H9 (cell line): ENCODE data around the gene DNAJC30. TPM values are rescaled to one million over a fixed set of nuclear protein-coding genes. Genes with fewer than 3 reads are reported as not detected.

Experiments
- DNase-seq: peaks from one replicate; pipeline ENCODE4 v3.0.0-alpha.2; 2017
- H2AFZ ChIP-seq: one replicate; pipeline ENCODE4 v1.6.1; 2013; ENCODE audit warnings: mild to moderate bottlenecking, low read length, control low read depth, moderate library complexity
- H2AK5ac ChIP-seq: 2 replicates; pipeline ENCODE4 v1.6.1; 2013; ENCODE audit warnings: low read length, control low read depth, mixed read lengths; ENCODE audit not compliant: insufficient read length
- H2BK120ac ChIP-seq: one replicate; pipeline ENCODE4 v1.6.1; 2013; ENCODE audit warnings: low read depth, mild to moderate bottlenecking, low read length, control low read depth, inconsistent platforms; ENCODE audit not compliant: poor library complexity, severe bottlenecking
- H2BK12ac ChIP-seq: 2 replicates; pipeline ENCODE4 v1.6.1; 2013; ENCODE audit warnings: low read length, control low read depth, mixed read lengths, low read depth; ENCODE audit not compliant: insufficient read length
- H2BK15ac ChIP-seq: 2 replicates; pipeline ENCODE4 v1.6.1; 2013; ENCODE audit warnings: low read depth, low read length, control low read depth
- H2BK20ac ChIP-seq: one replicate; pipeline ENCODE4 v1.6.1; 2013; ENCODE audit warnings: low read depth, mild to moderate bottlenecking, low read length, control low read depth, inconsistent platforms; ENCODE audit not compliant: poor library complexity, severe bottlenecking
- H2BK5ac ChIP-seq: 2 replicates; pipeline ENCODE4 v1.6.1; 2013; ENCODE audit warnings: low read length, control low read depth, mixed read lengths; ENCODE audit not compliant: insufficient read length
- H3K14ac ChIP-seq: 2 replicates; pipeline ENCODE4 v1.6.1; 2013; ENCODE audit warnings: low read length, control low read depth; ENCODE audit not compliant: insufficient read depth
- H3K18ac ChIP-seq: 2 replicates; pipeline ENCODE4 v1.6.1; 2013; ENCODE audit warnings: low read depth, mild to moderate bottlenecking, mixed read lengths, low read length, control low read depth; ENCODE audit not compliant: insufficient read length
- H3K23ac ChIP-seq: 2 replicates; pipeline ENCODE4 v1.6.1; 2013; ENCODE audit warnings: low read length, control low read depth, mixed read lengths, low read depth; ENCODE audit not compliant: insufficient read length
- H3K23me2 ChIP-seq: 2 replicates; pipeline ENCODE4 v1.6.1; 2013; ENCODE audit warnings: low read depth, mild to moderate bottlenecking, mixed read lengths, low read length, control low read depth; ENCODE audit not compliant: insufficient read length, poor library complexity, severe bottlenecking
- H3K27ac ChIP-seq: 2 replicates; pipeline ENCODE4 v1.5.1; 2013; ENCODE audit warnings: low read length, control low read depth, mixed read lengths, low read depth; ENCODE audit not compliant: insufficient read length
- H3K27me3 ChIP-seq: 2 replicates; pipeline ENCODE4 v1.6.1; 2013; ENCODE audit warnings: low read length, control low read depth, inconsistent platforms; ENCODE audit not compliant: insufficient read depth
- H3K4ac ChIP-seq: 2 replicates; pipeline ENCODE4 v1.6.1; 2013; ENCODE audit warnings: low read depth, mild to moderate bottlenecking, control low read depth, inconsistent platforms, low read length, moderate library complexity
- H3K4me1 ChIP-seq: 2 replicates; pipeline ENCODE4 v1.6.1; 2013; ENCODE audit warnings: low read length, control low read depth, inconsistent platforms; ENCODE audit not compliant: insufficient read depth
- H3K4me2 ChIP-seq: 2 replicates; pipeline ENCODE4 v1.6.1; 2013; ENCODE audit warnings: low read length, control low read depth, mixed read lengths; ENCODE audit not compliant: insufficient read length, insufficient read depth
- H3K56ac ChIP-seq: 2 replicates; pipeline ENCODE4 v1.6.1; 2013; ENCODE audit warnings: low read depth, mild to moderate bottlenecking, mixed read lengths, low read length, control low read depth; ENCODE audit not compliant: insufficient read length
- H3K79me1 ChIP-seq: 2 replicates; pipeline ENCODE4 v1.6.1; 2013; ENCODE audit warnings: low read depth, mild to moderate bottlenecking, moderate library complexity, low read length, control low read depth, inconsistent platforms; ENCODE audit not compliant: insufficient read depth, poor library complexity, severe bottlenecking
- H3K79me2 ChIP-seq: 2 replicates; pipeline ENCODE4 v1.6.1; 2013; ENCODE audit warnings: low read length, control low read depth, inconsistent platforms; ENCODE audit not compliant: insufficient read depth
- H3K9ac ChIP-seq: 2 replicates; pipeline ENCODE4 v1.6.1; 2013; ENCODE audit warnings: low read length, control low read depth, mixed read lengths; ENCODE audit not compliant: insufficient read length; ENCODE audit errors: extremely low read depth
- H3K9me3 ChIP-seq: one replicate; pipeline ENCODE4 v1.6.1; 2013; ENCODE audit warnings: low read depth, low read length, inconsistent platforms; ENCODE audit not compliant: control insufficient read depth
- H3T11ph ChIP-seq: one replicate; pipeline ENCODE4 v1.6.1; 2013; ENCODE audit warnings: mild to moderate bottlenecking, low read length, control low read depth, inconsistent platforms
- H4K20me1 ChIP-seq: one replicate; pipeline ENCODE4 v1.6.1; 2013; ENCODE audit not compliant: control insufficient read depth, insufficient read length, insufficient read depth
- H4K5ac ChIP-seq: 2 replicates; pipeline ENCODE4 v1.6.1; 2013; ENCODE audit warnings: low read depth, mild to moderate bottlenecking, mixed read lengths, low read length, control low read depth; ENCODE audit not compliant: insufficient read length
- H4K8ac ChIP-seq: replicated peaks from 2 replicates; pipeline ENCODE4 v1.6.1; 2013; ENCODE audit warnings: low read length, control low read depth, mixed read lengths, low read depth; ENCODE audit not compliant: insufficient read length
- H4K91ac ChIP-seq: 2 replicates; pipeline ENCODE4 v1.6.1; 2013; ENCODE audit warnings: low read depth, mild to moderate bottlenecking, moderate library complexity, mixed read lengths, low read length, control low read depth; ENCODE audit not compliant: insufficient read length
- H3K27ac Mint-ChIP-seq, 3 experiments: 2 replicates in 2 of 3; 3 replicates in 1 of 3; pipeline ENCODE4 v1.8.0; 2020 to 2021; ENCODE audit warnings: mixed read lengths in 3 of 3, mild to moderate bottlenecking in 1 of 3, moderate library complexity in 1 of 3
- H3K27me3 Mint-ChIP-seq: 2 replicates; pipeline ENCODE4 v1.8.0; 2021; ENCODE audit warnings: low read depth, mild to moderate bottlenecking, moderate library complexity, mixed read lengths
- H3K36me3 Mint-ChIP-seq, 3 experiments: 2 replicates in 2 of 3; 3 replicates in 1 of 3; pipeline ENCODE4 v1.8.0; 2020 to 2021; ENCODE audit warnings: low read depth in 3 of 3, mixed read lengths in 3 of 3; ENCODE audit not compliant: insufficient read depth in 1 of 3
- H3K4me1 Mint-ChIP-seq, 2 experiments: 2 replicates each; pipeline ENCODE4 v1.8.0; 2020; ENCODE audit warnings: mixed read lengths in 2 of 2
- H3K4me3 Mint-ChIP-seq, 2 experiments: 2 replicates in 1 of 2; 3 replicates in 1 of 2; pipeline ENCODE4 v1.8.0; 2020 to 2021; ENCODE audit warnings: mild to moderate bottlenecking in 2 of 2, mixed read lengths in 2 of 2, moderate library complexity in 1 of 2
- H3K9me3 Mint-ChIP-seq, 2 experiments: 2 replicates in 1 of 2; 3 replicates in 1 of 2; pipeline ENCODE4 v1.8.0; 2020; ENCODE audit warnings: mild to moderate bottlenecking in 2 of 2, mixed read lengths in 2 of 2, moderate library complexity in 1 of 2
- WGBS: extraction: QIAGEN DNeasy Blood & Tissue Kit; methylation state at CpG from one replicate; pipeline ENCODE4 v1.1.7; 2013; ENCODE audit warnings: missing lambda C conversion rate, low lambda C conversion rate, mixed read lengths; ENCODE audit not compliant: insufficient read length; ENCODE audit errors: extremely low coverage; 5-methylcytosine and 5-hydroxymethylcytosine counted together
- total RNA-seq: library from RNA; stranded (reverse); gene quantifications from 2 replicates; pipeline ENCODE4 v1.2.1, GENCODE V29; 2021
- TF ChIP-seq, protein P1 (sequence below): fragments of 200-600 bp; sonication (generic); conservative IDR thresholded peaks from 3 replicates; pipeline ENCODE4 v1.8.0; 2021; ENCODE audit warnings: antibody characterized with exemption, mild to moderate bottlenecking

DNAJC30 gene
- total RNA-seq, 1 experiment from 2014 or later: 8.1 TPM

- H3K36me3 Mint-ChIP-seq: peaks cover 19 to 30% (median 19%) of the 10 kb centered on the region in 3 experiments
- Histone ChIP-seq H3K79me2 (peaks cover 16% of the 10 kb centered on the region; the same call in 1 of the 2 replicates), H3K23ac (no peak overlapping the region)
These were observed 3.5 kb downstream of the DNAJC30 start for GRCh38 chr7:73679709-73680108.

More at GRCh38 chr7:73679709-73680108, 3.5 kb downstream of the DNAJC30 start:
- peaks cover 13% of the 10 kb centered on the region for H3K79me1 ChIP-seq
- H2BK20ac ChIP-seq: no peak overlapping the region
- Mint-ChIP-seq H3K4me3 (no peak overlapping the region; a peak in 1 of 5 replicates), H3K4me1 (peaks cover 14 to 23% of the 10 kb centered on the region in 2 experiments), H3K27ac (no peak overlapping the region), H3K9me3 (no peaks in the 10 kb centered on the region), H3K27me3 (no peaks in the 10 kb centered on the region)
- H3K9me3 ChIP-seq: no peaks in the 10 kb centered on the region
- no peak overlapping the region for H2BK12ac ChIP-seq
- DNase-seq: no peak
- no peak overlapping the region for H3K14ac ChIP-seq
- no peaks in the 10 kb centered on the region for H4K20me1 ChIP-seq
- no peak overlapping the region for H2AFZ ChIP-seq
- no peak overlapping the region for H3K4ac ChIP-seq
- no peak overlapping the region for H3K18ac ChIP-seq
- H2AK5ac ChIP-seq: no peak overlapping the region
- no peak overlapping the region for H3K56ac ChIP-seq
- no peak overlapping the region for H2BK120ac ChIP-seq
- H4K5ac ChIP-seq: no peak overlapping the region
- no peak overlapping the region for H3K9ac ChIP-seq
- no peak overlapping the region for H2BK15ac ChIP-seq
- no CpG with 5 or more reads among the region's 2 CpGs for WGBS
- no peak overlapping the region for H4K91ac ChIP-seq
- no peak overlapping the region for H3K27ac ChIP-seq
- H4K8ac ChIP-seq: no peak overlapping the region
- H3K27me3 ChIP-seq: no peaks in the 10 kb centered on the region
- peaks cover 4% of the 10 kb centered on the region; the same call in 1 of the 2 replicates for H3K4me1 ChIP-seq
- H3K4me2 ChIP-seq: no peak overlapping the region
- H2BK5ac ChIP-seq: no peak overlapping the region
- H3T11ph ChIP-seq: no peak overlapping the region
- TF ChIP-seq, protein P1, sequence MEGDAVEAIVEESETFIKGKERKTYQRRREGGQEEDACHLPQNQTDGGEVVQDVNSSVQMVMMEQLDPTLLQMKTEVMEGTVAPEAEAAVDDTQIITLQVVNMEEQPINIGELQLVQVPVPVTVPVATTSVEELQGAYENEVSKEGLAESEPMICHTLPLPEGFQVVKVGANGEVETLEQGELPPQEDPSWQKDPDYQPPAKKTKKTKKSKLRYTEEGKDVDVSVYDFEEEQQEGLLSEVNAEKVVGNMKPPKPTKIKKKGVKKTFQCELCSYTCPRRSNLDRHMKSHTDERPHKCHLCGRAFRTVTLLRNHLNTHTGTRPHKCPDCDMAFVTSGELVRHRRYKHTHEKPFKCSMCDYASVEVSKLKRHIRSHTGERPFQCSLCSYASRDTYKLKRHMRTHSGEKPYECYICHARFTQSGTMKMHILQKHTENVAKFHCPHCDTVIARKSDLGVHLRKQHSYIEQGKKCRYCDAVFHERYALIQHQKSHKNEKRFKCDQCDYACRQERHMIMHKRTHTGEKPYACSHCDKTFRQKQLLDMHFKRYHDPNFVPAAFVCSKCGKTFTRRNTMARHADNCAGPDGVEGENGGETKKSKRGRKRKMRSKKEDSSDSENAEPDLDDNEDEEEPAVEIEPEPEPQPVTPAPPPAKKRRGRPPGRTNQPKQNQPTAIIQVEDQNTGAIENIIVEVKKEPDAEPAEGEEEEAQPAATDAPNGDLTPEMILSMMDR: no peak
- H3K23me2 ChIP-seq: peaks cover 12% of the 10 kb centered on the region
